Natural killer cell (primary cell): ENCODE measurements around the gene BLOC1S6. TPM values are rescaled to one million over a fixed set of nuclear protein-coding genes. Genes with fewer than 3 reads are reported as not detected.
A peak's percentile ranks its signal among the peaks of the same experiment; 100 is the strongest.

Experiments
- ATAC-seq, 3 donors: fragments of 150-1000 bp in 2 of 3; fragments of 200-7000 bp in 1 of 3; cut with Tn5 transposase; 1 replicate in 1 of 3; 2 replicates in 2 of 3; pipeline ENCODE4 v1.10.0; 2021; ENCODE audit warnings: mild to moderate bottlenecking in 2 of 3, moderate library complexity in 2 of 3
- DNase-seq, 2 donors: peaks; one replicate each; pipeline versions ENCODE4 v3.0.0 to v3.0.0-alpha.2; 2013 to 2021; ENCODE audit warnings: mixed read lengths in 1 of 2
- H3K27ac ChIP-seq: one replicate; pipeline ENCODE4 v1.5.1; 2013; ENCODE audit warnings: mild to moderate bottlenecking, low read length
- H3K27me3 ChIP-seq: one replicate; pipeline ENCODE4 v1.6.1; 2013; ENCODE audit warnings: low read length; ENCODE audit not compliant: control insufficient read depth, insufficient read depth
- H3K36me3 ChIP-seq: one replicate; pipeline ENCODE4 v1.6.1; 2013; ENCODE audit warnings: low read length; ENCODE audit not compliant: control insufficient read depth, insufficient read depth
- H3K4me1 ChIP-seq: one replicate; pipeline ENCODE4 v1.6.1; 2013; ENCODE audit warnings: low read length; ENCODE audit not compliant: control insufficient read depth, insufficient read depth
- H3K4me3 ChIP-seq: one replicate; pipeline ENCODE4 v1.5.1; 2013; ENCODE audit warnings: low read length
- H3K9me3 ChIP-seq: one replicate; pipeline ENCODE4 v1.6.1; 2013; ENCODE audit warnings: low read length; ENCODE audit not compliant: control insufficient read depth, insufficient read depth
- H3K27ac Mint-ChIP-seq, 2 donors: one replicate each; pipeline ENCODE4 v1.8.0; 2022; ENCODE audit warnings: mild to moderate bottlenecking in 2 of 2, mixed read lengths in 2 of 2, moderate library complexity in 1 of 2
- H3K27me3 Mint-ChIP-seq, 2 donors: one replicate each; pipeline ENCODE4 v1.8.0; 2022; ENCODE audit warnings: low read depth in 2 of 2, mixed read lengths in 2 of 2
- H3K36me3 Mint-ChIP-seq: one replicate; pipeline ENCODE4 v1.8.0; 2022; ENCODE audit warnings: mixed read lengths
- H3K4me1 Mint-ChIP-seq, 2 donors: one replicate each; pipeline ENCODE4 v1.8.0; 2022; ENCODE audit warnings: mixed read lengths in 2 of 2
- H3K4me3 Mint-ChIP-seq: one replicate; pipeline ENCODE4 v1.8.0; 2022; ENCODE audit warnings: mild to moderate bottlenecking, moderate library complexity, mixed read lengths
- H3K9me3 Mint-ChIP-seq, 2 donors: one replicate each; pipeline ENCODE4 v1.8.0; 2022; ENCODE audit warnings: mixed read lengths in 2 of 2
- CTCF ChIP-seq: fragments of 200-600 bp; IDR thresholded peaks from one replicate; pipeline ENCODE4 v1.8.0; 2022; ENCODE audit warnings: antibody characterized with exemption
- WGBS: methylation state at CpG from one replicate; pipeline ENCODE4 v1.1.7; 2013; ENCODE audit warnings: missing lambda C conversion rate; ENCODE audit not compliant: insufficient coverage; 5-methylcytosine and 5-hydroxymethylcytosine counted together
- intact Hi-C: fragments of 100-400 bp; cut with micrococcal nuclease; formaldehyde crosslinking; loops from one replicate; pipeline ENCODE4 v1.14.2; 2022
- total RNA-seq, 4 donors: library from RNA; stranded (reverse); fragments of 120-200 nt in 1 of 4; gene quantifications; one replicate each; pipeline versions ENCODE4 v1.2.3 to v1.2.4, GENCODE V29; 2013 to 2022

BLOC1S6 gene
- total RNA-seq, 3 donors from 2014 or later (not counting 1 experiment from before 2014, with no cell fraction given), result 63.4 to 81.3 (median 65.6) TPM

- no peak overlapping the region for H3K4me3 Mint-ChIP-seq
- no peak for TF ChIP-seq CTCF
- no peak overlapping the region for H3K4me3 ChIP-seq
- H3K36me3 Mint-ChIP-seq, result no peaks in the 10 kb centered on the region
- intact Hi-C loops, result no loop called here
- peak overlapping the region in 1 of 2 donors; percentile 61 for H3K27ac Mint-ChIP-seq
- no peaks in the 10 kb centered on the region for H3K9me3 ChIP-seq
- WGBS, result 91% methylated on average over 2 of the region's 2 CpGs
- H3K9me3 Mint-ChIP-seq, result no peaks in the 10 kb centered on the region
- H3K27me3 Mint-ChIP-seq, result no peaks in the 10 kb centered on the region
- no peak for ATAC-seq
- peaks cover 9 to 11% of the 10 kb centered on the region in 2 donors for H3K4me1 Mint-ChIP-seq
- no peak overlapping the region for H3K27ac ChIP-seq
- no peaks in the 10 kb centered on the region for H3K27me3 ChIP-seq
- peaks cover 9% of the 10 kb centered on the region for H3K36me3 ChIP-seq
- H3K4me1 ChIP-seq, result no peaks in the 10 kb centered on the region
- no peak for DNase-seq
These were observed 7.1 kb downstream of the BLOC1S6 start for GRCh38 chr15:45594319-45594718.

GRCh38 chr15:45594835-45595530 lies 7.8 kb downstream of the BLOC1S6 start:
- no peaks in the 10 kb centered on the region for H3K9me3 Mint-ChIP-seq
- Histone ChIP-seq H3K36me3 (peaks cover 9% of the 10 kb centered on the region), H3K27me3 (no peaks in the 10 kb centered on the region), H3K4me3 (no peak overlapping the region), H3K4me1 (no peaks in the 10 kb centered on the region), H3K9me3 (no peaks in the 10 kb centered on the region), H3K27ac (no peak overlapping the region)
- H3K27me3 Mint-ChIP-seq, result no peaks in the 10 kb centered on the region
- no peak overlapping the region for H3K27ac Mint-ChIP-seq
- no peak for ATAC-seq
- peaks cover 5 to 8% of the 10 kb centered on the region in 2 donors for H3K4me1 Mint-ChIP-seq
- no peak for DNase-seq
- H3K4me3 Mint-ChIP-seq, result no peak overlapping the region
- H3K36me3 Mint-ChIP-seq, result no peaks in the 10 kb centered on the region
- WGBS, result 83% methylated on average over 2 of the region's 2 CpGs
- no peak for TF ChIP-seq CTCF
- intact Hi-C loops, result no loop called here

- no peaks in the 10 kb centered on the region for H3K27me3 Mint-ChIP-seq
- no peak for TF ChIP-seq CTCF
- peaks cover 6% of the 10 kb centered on the region in 2 donors for H3K4me1 Mint-ChIP-seq
- peaks cover 18% of the 10 kb centered on the region for H3K36me3 ChIP-seq
- DNase-seq, result no peak
- no peak overlapping the region for H3K27ac Mint-ChIP-seq
- H3K36me3 Mint-ChIP-seq, result no peaks in the 10 kb centered on the region
- H3K9me3 Mint-ChIP-seq, result no peaks in the 10 kb centered on the region
- no peak for ATAC-seq
- peak overlapping the region; percentile 25 for H3K27ac ChIP-seq
- no CpG with 5 or more reads among the region's 3 CpGs for WGBS
- H3K4me3 ChIP-seq, result no peak overlapping the region
- intact Hi-C loops, result no loop called here
- H3K9me3 ChIP-seq, result no peaks in the 10 kb centered on the region
- H3K27me3 ChIP-seq, result no peaks in the 10 kb centered on the region
- H3K4me3 Mint-ChIP-seq, result no peak overlapping the region
- peaks cover 4% of the 10 kb centered on the region for H3K4me1 ChIP-seq
These were observed 16.7 kb downstream of the BLOC1S6 start for GRCh38 chr15:45603881-45604280.

GRCh38 chr15:45604326-45604725 lies 17.1 kb downstream of the BLOC1S6 start:
- ATAC-seq (no peak), DNase-seq (no peak)
- TF ChIP-seq CTCF, result no peak
- Mint-ChIP-seq H3K27ac (peak overlapping the region in 1 of 2 donors; percentile 81), H3K4me1 (peaks cover 6% of the 10 kb centered on the region in 2 donors), H3K4me3 (no peak overlapping the region), H3K27me3 (no peaks in the 10 kb centered on the region), H3K36me3 (no peaks in the 10 kb centered on the region), H3K9me3 (no peaks in the 10 kb centered on the region)
- Histone ChIP-seq H3K9me3 (no peaks in the 10 kb centered on the region), H3K27me3 (no peaks in the 10 kb centered on the region), H3K4me1 (peaks cover 4% of the 10 kb centered on the region), H3K27ac (peak overlapping the region; percentile 25), H3K4me3 (no peak overlapping the region), H3K36me3 (peaks cover 18% of the 10 kb centered on the region)
- intact Hi-C loops, result no loop called here
- 84% methylated on average over 1 of the region's 1 CpG for WGBS
